ENCODE data around the gene VDR.

DNA sequence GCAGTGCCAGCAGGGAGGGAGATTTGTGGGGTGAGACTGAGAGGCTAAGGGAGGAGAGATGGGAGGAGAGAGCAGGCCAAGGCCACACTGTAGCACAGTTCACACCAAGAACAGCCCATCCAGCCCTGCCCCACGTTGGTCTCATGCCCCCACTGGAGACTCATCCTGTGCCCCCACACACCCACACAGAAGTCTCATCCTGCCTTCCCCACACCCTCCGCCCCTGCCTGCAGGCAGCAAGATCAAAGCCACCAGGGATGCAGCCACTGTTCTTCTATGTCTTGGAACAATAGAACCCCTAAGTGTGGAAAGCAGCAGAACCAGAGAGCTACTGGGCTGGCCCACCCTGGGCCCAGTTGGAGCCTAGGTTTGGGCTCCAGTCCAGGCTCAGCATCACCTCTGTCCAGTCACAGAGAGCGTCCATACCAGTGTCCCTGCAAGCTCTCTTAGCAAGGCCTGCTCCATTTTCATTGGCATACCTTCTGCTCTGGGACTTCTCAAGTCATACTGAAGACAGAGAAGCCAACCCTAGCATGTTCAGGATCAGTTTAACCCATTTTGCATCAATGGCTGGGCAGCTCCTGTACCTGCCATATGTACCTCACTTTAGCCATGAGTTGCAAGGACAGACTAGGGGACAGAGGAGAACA is 53.4 kb downstream of the VDR start:
- TF ChIP-seq POLR2A (IDR thresholded peaks at IDR 0.05), result no peak
- TF ChIP-seq, protein P1, sequence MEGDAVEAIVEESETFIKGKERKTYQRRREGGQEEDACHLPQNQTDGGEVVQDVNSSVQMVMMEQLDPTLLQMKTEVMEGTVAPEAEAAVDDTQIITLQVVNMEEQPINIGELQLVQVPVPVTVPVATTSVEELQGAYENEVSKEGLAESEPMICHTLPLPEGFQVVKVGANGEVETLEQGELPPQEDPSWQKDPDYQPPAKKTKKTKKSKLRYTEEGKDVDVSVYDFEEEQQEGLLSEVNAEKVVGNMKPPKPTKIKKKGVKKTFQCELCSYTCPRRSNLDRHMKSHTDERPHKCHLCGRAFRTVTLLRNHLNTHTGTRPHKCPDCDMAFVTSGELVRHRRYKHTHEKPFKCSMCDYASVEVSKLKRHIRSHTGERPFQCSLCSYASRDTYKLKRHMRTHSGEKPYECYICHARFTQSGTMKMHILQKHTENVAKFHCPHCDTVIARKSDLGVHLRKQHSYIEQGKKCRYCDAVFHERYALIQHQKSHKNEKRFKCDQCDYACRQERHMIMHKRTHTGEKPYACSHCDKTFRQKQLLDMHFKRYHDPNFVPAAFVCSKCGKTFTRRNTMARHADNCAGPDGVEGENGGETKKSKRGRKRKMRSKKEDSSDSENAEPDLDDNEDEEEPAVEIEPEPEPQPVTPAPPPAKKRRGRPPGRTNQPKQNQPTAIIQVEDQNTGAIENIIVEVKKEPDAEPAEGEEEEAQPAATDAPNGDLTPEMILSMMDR (IDR thresholded peaks at IDR 0.05), result no peak

All from suprapubic skin (tissue), 3 donors.